ENCODE data around the gene ICAM5.

- TF ChIP-seq EP300 (IDR thresholded peaks at IDR 0.05) (no peak), POLR2AphosphoS5 (IDR thresholded peaks at IDR 0.05) (no peak), POLR2A (IDR thresholded peaks at IDR 0.05; ENCODE audit: low read depth) (no peak), CTCF (IDR thresholded peaks at IDR 0.05) (no peak)
Observed at GRCh38 chr19:10295847-10296591, 6.3 kb downstream of the ICAM5 start.
